ENCODE results near the gene INPP5A. TPM values are rescaled to one million over a fixed set of nuclear protein-coding genes. Genes with fewer than 3 reads are reported as not detected.
"Not testable (repeated sequence)": the region's sequence is repeated elsewhere in the genome, so short reads cannot be mapped to it uniquely, and the experiment has no call there.

Gene INPP5A
- polyA plus RNA-seq, 4 donors: 21.1 to 25.0 (median 22.8) TPM

DNA sequence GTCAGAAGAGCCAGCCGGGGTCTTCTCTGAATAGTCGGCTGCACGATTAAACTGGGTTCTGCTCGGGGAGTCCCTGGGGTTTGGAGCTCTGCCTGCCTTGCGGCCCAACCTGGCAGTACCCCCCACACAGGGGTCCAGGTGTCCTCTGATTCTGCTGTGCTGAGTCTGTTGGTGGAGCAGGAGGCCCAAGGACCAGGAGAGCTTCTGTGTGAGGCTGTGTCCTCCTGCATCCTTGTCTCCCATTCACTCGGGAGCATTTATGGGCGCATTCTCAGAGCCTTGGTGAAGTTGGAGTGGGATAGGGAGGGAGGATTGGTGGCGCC lies 14.2 kb downstream of the INPP5A start:
- H3K4me1 ChIP-seq (ENCODE audit: control insufficient read depth in 3 of 3, insufficient read depth in 2 of 3, low read depth in 1 of 3, low read length in 2 of 3): peaks cover 0 to 7% (median 1%) of the 10 kb centered on the region in 3 donors
- H3K4me3 ChIP-seq (ENCODE audit: low read depth in 1 of 3, low read length in 3 of 3): no peak overlapping the region
- WGBS, 3 donors: 79 to 90% (median 88%) methylated on average over 8 of the region's 8 CpGs

DNA sequence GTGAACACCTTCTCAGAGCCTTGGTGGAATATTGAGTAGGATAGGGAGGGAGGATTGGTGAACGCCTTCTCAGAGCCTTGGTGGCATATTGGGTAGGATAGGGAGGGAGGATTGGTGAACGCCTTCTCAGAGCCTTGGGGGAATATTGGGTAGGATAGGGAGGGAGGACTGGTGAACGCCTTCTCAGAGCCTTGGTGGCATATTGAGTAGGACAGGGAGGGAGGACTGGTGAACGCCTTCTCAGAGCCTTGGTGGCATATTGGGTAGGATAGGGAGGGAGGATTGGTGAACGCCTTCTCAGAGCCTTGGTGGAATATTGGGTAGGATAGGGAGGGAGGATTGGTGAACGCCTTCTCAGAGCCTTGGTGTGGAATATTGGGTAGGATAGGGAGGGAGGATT lies 15.0 kb downstream of the INPP5A start:
- DNase-seq: not testable (repeated sequence)

More for the DNA sequence above, 14.2 kb downstream of the INPP5A start:
- Histone ChIP-seq H3K27ac (ENCODE audit: low read depth in 1 of 3, low read length in 2 of 3) (peak overlapping the region in 1 of 3 donors; percentile 39), H3K36me3 (ENCODE audit: control insufficient read depth in 3 of 3, insufficient read depth in 2 of 3, low read depth in 1 of 3, low read length in 3 of 3) (peaks cover 0 to 7% (median 2%) of the 10 kb centered on the region in 3 donors), H3K27me3 (ENCODE audit: control insufficient read depth in 3 of 3, insufficient read depth in 3 of 3, low read length in 3 of 3) (no peaks in the 10 kb centered on the region), H3K9me3 (ENCODE audit: control insufficient read depth in 2 of 2, insufficient read depth in 1 of 2, low read depth in 1 of 2, low read length in 1 of 2) (no peaks in the 10 kb centered on the region)
- FAIRE-seq: no peak
- no peak for DNase-seq

DNA sequence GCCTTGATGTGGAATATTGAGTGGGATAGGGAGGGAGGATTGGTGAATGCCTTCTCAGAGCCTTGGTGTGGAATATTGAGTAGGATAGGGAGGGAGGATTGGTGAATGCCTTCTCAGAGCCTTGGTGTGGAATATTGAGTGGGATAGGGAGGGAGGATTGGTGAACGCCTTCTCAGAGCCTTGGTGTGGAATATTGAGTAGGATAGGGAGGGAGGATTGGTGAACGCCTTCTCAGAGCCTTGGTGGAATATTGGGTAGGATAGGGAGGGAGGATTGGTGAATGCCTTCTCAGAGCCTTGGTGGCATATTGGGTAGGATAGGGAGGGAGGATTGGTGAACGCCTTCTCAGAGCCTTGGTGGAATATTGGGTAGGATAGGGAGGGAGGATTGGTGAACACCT lies 16.0 kb downstream of the INPP5A start:
- not testable (repeated sequence) for FAIRE-seq

More for the DNA sequence above, 15.0 kb downstream of the INPP5A start:
- FAIRE-seq; H3K4me1 ChIP-seq (ENCODE audit: control insufficient read depth in 3 of 3, insufficient read depth in 2 of 3, low read depth in 1 of 3, low read length in 2 of 3); H3K4me3 ChIP-seq (ENCODE audit: low read depth in 1 of 3, low read length in 3 of 3); H3K27ac ChIP-seq (ENCODE audit: low read depth in 1 of 3, low read length in 2 of 3); H3K9me3 ChIP-seq (ENCODE audit: control insufficient read depth in 2 of 2, insufficient read depth in 1 of 2, low read depth in 1 of 2, low read length in 1 of 2); H3K36me3 ChIP-seq (ENCODE audit: control insufficient read depth in 3 of 3, insufficient read depth in 2 of 3, low read depth in 1 of 3, low read length in 3 of 3); H3K27me3 ChIP-seq (ENCODE audit: control insufficient read depth in 3 of 3, insufficient read depth in 3 of 3, low read length in 3 of 3): not testable (repeated sequence)
- 89 to 96% (median 95%) methylated on average over 6 of the region's 6 CpGs for WGBS, 3 donors

DNA sequence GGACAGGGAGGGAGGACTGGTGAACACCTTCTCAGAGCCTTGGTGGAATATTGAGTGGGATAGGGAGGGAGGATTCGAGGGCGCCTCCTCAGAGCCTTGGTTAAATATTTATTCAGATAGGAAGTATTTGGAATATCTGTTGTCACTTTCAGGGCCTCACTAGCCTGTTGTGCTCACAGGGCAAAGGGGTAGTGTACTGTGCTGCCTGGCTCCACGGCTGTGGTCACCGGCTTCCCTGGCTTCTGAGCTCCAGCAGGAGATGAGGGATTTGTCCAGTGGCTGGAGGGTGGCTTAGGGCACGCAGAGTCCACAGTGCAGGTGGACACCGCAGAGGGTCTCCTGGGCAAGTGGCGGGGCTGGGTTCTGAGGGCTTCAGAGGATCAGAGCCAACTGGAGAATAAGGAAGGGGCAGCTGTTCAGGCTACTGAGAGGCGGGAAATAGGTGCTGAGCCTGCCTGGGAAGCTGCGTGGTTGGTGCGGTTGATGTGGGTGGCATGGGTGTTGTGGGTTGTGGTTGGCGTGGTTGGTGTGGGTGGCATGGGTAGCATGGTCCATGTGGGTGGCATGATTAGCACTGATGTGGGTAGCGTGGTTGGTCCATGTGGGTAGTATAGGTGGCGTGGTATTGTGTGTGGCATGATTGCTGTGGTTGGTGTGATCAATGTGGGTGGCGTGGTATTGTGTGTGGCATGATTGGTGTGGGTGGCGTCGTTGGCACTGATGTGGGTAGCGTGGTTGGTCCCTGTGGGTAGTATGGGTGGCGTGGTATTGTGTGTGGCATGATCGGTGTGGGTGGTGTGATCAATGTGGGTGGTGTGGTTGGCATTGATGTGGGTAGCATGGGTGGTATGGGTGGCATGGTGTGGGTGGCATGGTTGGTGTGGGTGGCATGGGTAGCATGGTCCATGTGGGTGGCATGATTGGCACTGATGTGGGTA lies 16.7 kb downstream of the INPP5A start:
- FAIRE-seq: no peak
- H3K4me1 ChIP-seq (ENCODE audit: control insufficient read depth in 3 of 3, insufficient read depth in 2 of 3, low read depth in 1 of 3, low read length in 2 of 3): peaks cover 0 to 7% (median 0%) of the 10 kb centered on the region in 3 donors

More for the DNA sequence above, 16.0 kb downstream of the INPP5A start:
- H3K4me3 ChIP-seq (ENCODE audit: low read depth in 1 of 3, low read length in 3 of 3); H3K36me3 ChIP-seq (ENCODE audit: control insufficient read depth in 3 of 3, insufficient read depth in 2 of 3, low read depth in 1 of 3, low read length in 3 of 3); DNase-seq; H3K27ac ChIP-seq (ENCODE audit: low read depth in 1 of 3, low read length in 2 of 3); H3K9me3 ChIP-seq (ENCODE audit: control insufficient read depth in 2 of 2, insufficient read depth in 1 of 2, low read depth in 1 of 2, low read length in 1 of 2); H3K4me1 ChIP-seq (ENCODE audit: control insufficient read depth in 3 of 3, insufficient read depth in 2 of 3, low read depth in 1 of 3, low read length in 2 of 3); H3K27me3 ChIP-seq (ENCODE audit: control insufficient read depth in 3 of 3, insufficient read depth in 3 of 3, low read length in 3 of 3): not testable (repeated sequence)
- WGBS, 3 donors: 97 to 100% (median 98%) methylated on average over 2 to 3 of the region's 3 CpGs

DNA sequence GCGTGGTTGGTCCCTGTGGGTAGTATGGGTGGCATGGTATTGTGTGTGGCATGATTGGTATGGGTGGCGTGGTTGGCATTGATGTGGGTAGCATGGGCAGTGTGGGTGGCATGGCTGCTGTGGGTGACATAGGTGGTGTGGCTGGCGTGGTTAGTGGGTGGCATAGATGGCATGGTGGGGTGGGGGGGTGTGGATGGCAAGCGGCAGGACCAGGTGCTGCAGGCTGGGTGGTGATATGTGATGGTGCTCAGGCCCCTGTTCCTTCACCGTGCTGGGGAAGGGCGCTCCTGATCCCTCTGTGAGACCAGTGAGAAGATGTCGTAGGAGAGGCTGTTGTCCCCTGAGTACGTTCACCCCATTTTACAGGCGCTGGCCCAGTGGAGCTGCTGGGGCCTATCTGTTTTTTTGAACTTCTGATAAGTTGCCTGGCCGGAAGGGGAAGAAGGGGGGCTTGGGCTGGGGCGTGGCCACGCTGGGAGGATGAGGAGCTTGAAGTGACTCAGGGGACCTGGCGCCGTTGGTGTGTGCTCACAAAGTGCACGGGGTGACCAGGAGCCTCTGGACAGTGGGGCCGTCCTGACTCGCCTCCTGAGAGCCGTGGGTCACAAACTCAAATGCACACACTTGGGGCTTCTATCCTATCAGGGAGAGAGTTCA lies 17.5 kb downstream of the INPP5A start:
- H3K27me3 ChIP-seq (ENCODE audit: control insufficient read depth in 3 of 3, insufficient read depth in 3 of 3, low read length in 3 of 3): no peaks in the 10 kb centered on the region
- FAIRE-seq (no peak), DNase-seq (no peak)
- H3K27ac ChIP-seq (ENCODE audit: low read depth in 1 of 3, low read length in 2 of 3): peak overlapping the region in 1 of 3 donors; percentile 3
- 67 to 81% (median 78%) methylated on average over 17 to 18 of the region's 18 CpGs for WGBS, 3 donors
- H3K9me3 ChIP-seq (ENCODE audit: control insufficient read depth in 2 of 2, insufficient read depth in 1 of 2, low read depth in 1 of 2, low read length in 1 of 2): no peaks in the 10 kb centered on the region
- H3K36me3 ChIP-seq (ENCODE audit: control insufficient read depth in 3 of 3, insufficient read depth in 2 of 3, low read depth in 1 of 3, low read length in 3 of 3): peaks cover 0 to 4% (median 2%) of the 10 kb centered on the region in 3 donors
- H3K4me3 ChIP-seq (ENCODE audit: low read depth in 1 of 3, low read length in 3 of 3): no peak overlapping the region
- H3K4me1 ChIP-seq (ENCODE audit: control insufficient read depth in 3 of 3, insufficient read depth in 2 of 3, low read depth in 1 of 3, low read length in 2 of 3): peaks cover 0 to 7% (median 2%) of the 10 kb centered on the region in 3 donors

More for the DNA sequence above, 16.7 kb downstream of the INPP5A start:
- 89 to 95% (median 91%) methylated on average over 19 of the region's 19 CpGs for WGBS, 3 donors
- Histone ChIP-seq H3K36me3 (ENCODE audit: control insufficient read depth in 3 of 3, insufficient read depth in 2 of 3, low read depth in 1 of 3, low read length in 3 of 3) (peaks cover 0 to 4% (median 2%) of the 10 kb centered on the region in 3 donors), H3K27ac (ENCODE audit: low read depth in 1 of 3, low read length in 2 of 3) (no peak overlapping the region), H3K9me3 (ENCODE audit: control insufficient read depth in 2 of 2, insufficient read depth in 1 of 2, low read depth in 1 of 2, low read length in 1 of 2) (no peaks in the 10 kb centered on the region), H3K27me3 (ENCODE audit: control insufficient read depth in 3 of 3, insufficient read depth in 3 of 3, low read length in 3 of 3) (no peaks in the 10 kb centered on the region), H3K4me3 (ENCODE audit: low read depth in 1 of 3, low read length in 3 of 3) (no peak overlapping the region)
- DNase-seq: no peak

DNA sequence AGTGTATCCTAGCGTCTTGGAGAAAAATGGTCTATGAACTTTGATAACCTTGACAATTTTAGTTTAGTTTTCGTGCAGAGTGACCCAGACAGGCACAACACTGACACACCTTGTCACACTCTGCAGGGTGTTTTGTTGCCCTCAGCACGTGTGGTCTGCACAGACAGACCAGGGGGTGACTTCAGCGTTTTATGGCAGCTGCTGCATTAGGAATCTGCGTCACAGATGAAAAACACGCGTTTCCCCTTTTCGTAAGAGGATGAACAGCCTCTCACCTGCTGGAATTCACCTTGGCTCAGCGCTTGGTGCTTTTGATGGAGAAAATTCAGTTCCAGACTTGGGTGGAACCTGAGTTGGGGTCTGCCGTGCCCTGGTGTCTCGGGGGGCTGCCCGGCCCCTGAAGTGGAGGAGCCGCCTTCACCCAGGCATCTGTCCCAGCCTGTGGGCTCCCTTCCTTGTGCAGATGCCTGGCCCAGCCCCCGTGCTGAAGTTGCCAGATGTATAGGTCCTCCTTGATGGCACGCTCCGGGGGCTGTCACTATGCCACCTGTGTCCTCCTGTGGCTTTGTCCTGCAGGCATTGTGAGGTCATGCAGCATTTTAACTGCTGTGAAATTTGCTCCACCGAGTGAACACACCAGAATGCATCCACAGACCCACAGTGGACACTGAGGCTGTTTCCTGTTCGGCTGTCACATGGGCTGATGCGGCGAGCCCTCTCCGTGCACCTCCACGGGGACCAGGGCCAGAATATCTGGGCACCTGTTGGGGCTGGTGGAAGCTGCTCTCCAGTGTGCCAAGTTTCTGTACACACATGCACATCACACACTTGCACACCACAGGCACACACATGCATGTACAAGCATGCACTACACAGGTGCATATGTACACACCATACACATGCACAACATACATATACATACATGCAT lies 18.3 kb downstream of the INPP5A start:
- 81 to 86% (median 85%) methylated on average over 22 of the region's 22 CpGs for WGBS, 3 donors
- Histone ChIP-seq H3K27ac (ENCODE audit: low read depth in 1 of 3, low read length in 2 of 3) (no peak overlapping the region), H3K36me3 (ENCODE audit: control insufficient read depth in 3 of 3, insufficient read depth in 2 of 3, low read depth in 1 of 3, low read length in 3 of 3) (peaks cover 0 to 2% (median 2%) of the 10 kb centered on the region in 3 donors), H3K9me3 (ENCODE audit: control insufficient read depth in 2 of 2, insufficient read depth in 1 of 2, low read depth in 1 of 2, low read length in 1 of 2) (no peaks in the 10 kb centered on the region), H3K4me3 (ENCODE audit: low read depth in 1 of 3, low read length in 3 of 3) (no peak overlapping the region), H3K27me3 (ENCODE audit: control insufficient read depth in 3 of 3, insufficient read depth in 3 of 3, low read length in 3 of 3) (no peaks in the 10 kb centered on the region), H3K4me1 (ENCODE audit: control insufficient read depth in 3 of 3, insufficient read depth in 2 of 3, low read depth in 1 of 3, low read length in 2 of 3) (peaks cover 0 to 7% (median 2%) of the 10 kb centered on the region in 3 donors)
- DNase-seq (no peak), FAIRE-seq (no peak)

DNA sequence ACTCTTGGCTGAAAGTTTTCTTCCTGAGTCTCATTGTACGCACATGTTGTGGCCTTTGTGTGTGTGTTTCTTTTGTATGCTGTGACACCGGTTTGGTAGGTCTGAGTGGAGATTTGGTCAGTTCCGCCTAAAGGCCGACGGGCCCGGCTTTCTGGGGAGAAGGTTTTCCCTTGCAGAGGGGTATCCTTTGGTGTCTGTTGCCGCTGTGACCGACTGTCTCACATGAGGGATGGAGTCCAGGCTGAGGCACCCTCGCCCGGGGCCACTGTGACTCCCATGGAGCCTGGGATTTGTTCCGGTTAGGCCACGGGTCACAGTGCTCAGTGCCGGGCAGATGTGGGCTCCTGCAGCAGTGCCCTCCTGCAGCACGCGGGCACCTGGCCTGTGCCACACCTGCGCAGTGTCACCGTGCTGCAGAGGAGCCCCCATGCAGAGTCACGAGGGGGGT lies 19.4 kb downstream of the INPP5A start:
- WGBS, 3 donors: 94 to 95% (median 94%) methylated on average over 18 of the region's 18 CpGs
- FAIRE-seq (no peak), DNase-seq (no peak)
- H3K27ac ChIP-seq (ENCODE audit: low read depth in 1 of 3, low read length in 2 of 3): no peak overlapping the region
- no peak overlapping the region for H3K4me3 ChIP-seq (ENCODE audit: low read depth in 1 of 3, low read length in 3 of 3)
- H3K9me3 ChIP-seq (ENCODE audit: control insufficient read depth in 2 of 2, insufficient read depth in 1 of 2, low read depth in 1 of 2, low read length in 1 of 2): no peaks in the 10 kb centered on the region
- peaks cover 0 to 7% (median 2%) of the 10 kb centered on the region in 3 donors for H3K4me1 ChIP-seq (ENCODE audit: control insufficient read depth in 3 of 3, insufficient read depth in 2 of 3, low read depth in 1 of 3, low read length in 2 of 3)
- H3K36me3 ChIP-seq (ENCODE audit: control insufficient read depth in 3 of 3, insufficient read depth in 2 of 3, low read depth in 1 of 3, low read length in 3 of 3): peaks cover 0 to 2% (median 2%) of the 10 kb centered on the region in 3 donors
- no peaks in the 10 kb centered on the region for H3K27me3 ChIP-seq (ENCODE audit: control insufficient read depth in 3 of 3, insufficient read depth in 3 of 3, low read length in 3 of 3)
